ENCODE data around the gene TACSTD2.
"Not testable (repeated sequence)": the region's sequence is repeated elsewhere in the genome, so short reads cannot be mapped to it uniquely, and the experiment has no call there.

The TACSTD2 gene

DNA sequence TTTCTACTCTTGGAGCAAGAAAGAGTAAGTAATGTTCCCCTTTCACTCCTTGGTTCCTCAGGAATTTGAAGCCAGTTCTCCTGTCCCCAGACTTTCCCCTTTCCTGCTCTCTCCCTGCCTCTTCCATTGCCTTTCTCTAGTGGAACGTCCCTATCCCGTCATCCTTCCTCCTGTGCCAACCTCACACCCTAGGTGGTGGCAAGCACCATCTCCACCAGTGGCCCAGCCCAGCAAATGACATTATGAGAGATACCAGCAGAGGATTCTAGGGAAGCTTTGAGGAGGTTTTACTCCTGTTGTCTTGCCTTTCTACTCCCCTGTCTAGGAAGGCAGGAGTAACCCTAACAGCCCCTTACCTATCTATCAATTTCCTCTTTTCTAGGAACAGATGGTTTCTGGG, 8.1 kb upstream of the TACSTD2 start:
- H3K27ac ChIP-seq (ENCODE audit: poor library complexity, severe bottlenecking) = peak overlapping the region; percentile 94
- TF ChIP-seq, protein P1, sequence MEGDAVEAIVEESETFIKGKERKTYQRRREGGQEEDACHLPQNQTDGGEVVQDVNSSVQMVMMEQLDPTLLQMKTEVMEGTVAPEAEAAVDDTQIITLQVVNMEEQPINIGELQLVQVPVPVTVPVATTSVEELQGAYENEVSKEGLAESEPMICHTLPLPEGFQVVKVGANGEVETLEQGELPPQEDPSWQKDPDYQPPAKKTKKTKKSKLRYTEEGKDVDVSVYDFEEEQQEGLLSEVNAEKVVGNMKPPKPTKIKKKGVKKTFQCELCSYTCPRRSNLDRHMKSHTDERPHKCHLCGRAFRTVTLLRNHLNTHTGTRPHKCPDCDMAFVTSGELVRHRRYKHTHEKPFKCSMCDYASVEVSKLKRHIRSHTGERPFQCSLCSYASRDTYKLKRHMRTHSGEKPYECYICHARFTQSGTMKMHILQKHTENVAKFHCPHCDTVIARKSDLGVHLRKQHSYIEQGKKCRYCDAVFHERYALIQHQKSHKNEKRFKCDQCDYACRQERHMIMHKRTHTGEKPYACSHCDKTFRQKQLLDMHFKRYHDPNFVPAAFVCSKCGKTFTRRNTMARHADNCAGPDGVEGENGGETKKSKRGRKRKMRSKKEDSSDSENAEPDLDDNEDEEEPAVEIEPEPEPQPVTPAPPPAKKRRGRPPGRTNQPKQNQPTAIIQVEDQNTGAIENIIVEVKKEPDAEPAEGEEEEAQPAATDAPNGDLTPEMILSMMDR (IDR thresholded peaks at IDR 0.05; ENCODE audit: poor library complexity, severe bottlenecking) = no peak
- no peaks in the 10 kb centered on the region for H3K27me3 ChIP-seq (ENCODE audit: insufficient read depth, poor library complexity, severe bottlenecking)
- peaks cover 26% of the 10 kb centered on the region for H3K4me1 ChIP-seq (ENCODE audit: insufficient read depth, poor library complexity, severe bottlenecking)
- no peaks in the 10 kb centered on the region for H3K36me3 ChIP-seq (ENCODE audit: low read depth)
- DNase-seq (ENCODE audit: low spot score) (no peak), ATAC-seq (ENCODE audit: low read depth) (no peak)
- no peaks in the 10 kb centered on the region for H3K9me3 ChIP-seq (ENCODE audit: severe bottlenecking)
- H3K4me3 ChIP-seq (ENCODE audit: severe bottlenecking) = no peak overlapping the region

DNA sequence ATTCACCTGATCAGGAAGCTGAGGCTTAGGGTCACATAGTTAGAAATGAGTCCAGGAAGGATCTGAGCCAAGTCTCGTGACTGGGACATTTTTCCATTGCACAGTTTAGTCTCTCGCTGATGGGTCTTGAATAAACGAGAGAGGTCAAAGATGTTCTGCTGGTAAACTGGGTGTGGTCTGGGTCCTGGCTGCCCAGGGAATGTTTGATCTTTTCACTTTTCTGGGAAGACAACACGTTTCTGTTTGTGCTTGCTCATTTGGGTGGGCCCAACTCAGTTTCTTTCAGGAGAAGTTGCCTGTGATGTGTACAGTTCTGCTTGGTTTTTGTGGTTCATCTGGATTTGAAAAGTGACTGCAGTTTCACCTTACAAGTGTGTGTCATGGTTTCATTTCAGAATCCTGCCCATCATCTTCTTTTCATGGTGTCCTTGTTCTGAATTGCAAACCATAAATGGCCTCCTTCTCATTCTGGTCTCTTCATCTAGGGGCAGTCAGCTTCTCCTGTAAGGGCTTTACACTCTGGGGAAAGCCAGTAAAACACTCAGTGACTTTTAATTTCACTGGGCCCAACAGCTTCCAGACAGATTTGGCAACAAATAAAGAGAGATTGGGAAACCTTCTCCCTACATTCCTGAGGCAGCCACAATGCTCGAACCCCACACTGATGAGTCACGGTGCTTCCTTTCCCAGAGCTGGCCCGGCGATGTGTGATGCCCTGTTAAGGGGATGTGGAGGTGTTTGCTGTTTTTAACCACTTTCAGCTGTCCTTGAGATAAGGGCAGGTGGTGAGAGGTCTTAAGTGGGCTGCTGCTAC, 7.2 kb upstream of the TACSTD2 start:
- DNase-seq (ENCODE audit: low spot score) (peak; percentile 93), ATAC-seq (ENCODE audit: low read depth) (peak; percentile 89)
- Histone ChIP-seq H3K27ac (ENCODE audit: poor library complexity, severe bottlenecking) (peak overlapping the region; percentile 94), H3K27me3 (ENCODE audit: insufficient read depth, poor library complexity, severe bottlenecking) (no peaks in the 10 kb centered on the region), H3K36me3 (ENCODE audit: low read depth) (peaks cover 5% of the 10 kb centered on the region; the same call in 1 of the 2 replicates), H3K4me3 (ENCODE audit: severe bottlenecking) (no peak overlapping the region), H3K4me1 (ENCODE audit: insufficient read depth, poor library complexity, severe bottlenecking) (peaks cover 26% of the 10 kb centered on the region), H3K9me3 (ENCODE audit: severe bottlenecking) (no peaks in the 10 kb centered on the region)
- TF ChIP-seq, protein P1 (IDR thresholded peaks at IDR 0.05; ENCODE audit: poor library complexity, severe bottlenecking) = no peak

DNA sequence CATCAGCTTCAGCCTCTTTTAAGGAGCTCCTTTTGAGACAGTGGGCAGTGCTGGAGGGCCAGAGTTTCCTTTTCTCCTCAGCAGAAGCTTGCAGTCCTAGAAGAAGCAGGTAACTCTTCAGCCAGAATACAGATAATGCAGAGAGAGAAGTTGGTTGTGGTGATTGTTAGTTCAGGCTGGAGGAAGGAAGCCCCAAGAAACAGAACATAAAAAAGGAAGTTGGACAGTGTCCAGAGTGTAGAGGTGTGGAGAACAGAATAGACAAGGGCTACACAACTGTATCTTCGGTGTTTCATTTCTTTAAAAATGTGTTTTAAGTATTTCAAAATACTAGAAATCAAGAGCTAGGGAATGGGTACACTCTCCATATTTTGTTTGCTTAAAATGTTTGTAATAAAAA, 6.4 kb upstream of the TACSTD2 start:
- peak overlapping the region; percentile 94 for H3K27ac ChIP-seq (ENCODE audit: poor library complexity, severe bottlenecking)
- H3K27me3 ChIP-seq (ENCODE audit: insufficient read depth, poor library complexity, severe bottlenecking) = no peaks in the 10 kb centered on the region
- no peak overlapping the region for H3K4me3 ChIP-seq (ENCODE audit: severe bottlenecking)
- no peaks in the 10 kb centered on the region for H3K9me3 ChIP-seq (ENCODE audit: severe bottlenecking)
- TF ChIP-seq, protein P1 (IDR thresholded peaks at IDR 0.05; ENCODE audit: poor library complexity, severe bottlenecking) = no peak
- peaks cover 27% of the 10 kb centered on the region for H3K4me1 ChIP-seq (ENCODE audit: insufficient read depth, poor library complexity, severe bottlenecking)
- peaks cover 8% of the 10 kb centered on the region; the same call in 1 of the 2 replicates for H3K36me3 ChIP-seq (ENCODE audit: low read depth)
- ATAC-seq (ENCODE audit: low read depth) (no peak), DNase-seq (ENCODE audit: low spot score) (no peak)

DNA sequence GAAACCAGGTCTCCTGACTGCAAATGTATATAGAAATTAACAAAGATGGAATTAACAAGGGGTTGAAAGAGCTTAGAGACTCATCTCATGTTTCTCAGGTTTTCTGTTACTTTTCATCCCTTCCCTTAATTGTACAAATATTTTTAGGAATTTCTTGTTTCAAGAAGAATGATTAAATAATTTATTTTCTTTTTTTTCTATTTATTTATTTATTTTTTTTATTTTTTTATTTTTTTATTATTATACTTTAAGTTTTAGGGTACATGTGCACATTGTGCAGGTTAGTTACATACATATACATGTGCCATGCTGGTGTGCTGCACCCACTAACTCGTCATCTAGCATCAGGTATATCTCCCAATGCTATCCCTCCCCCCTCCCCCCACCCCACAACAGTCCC, 5.1 kb upstream of the TACSTD2 start:
- H3K4me1 ChIP-seq (ENCODE audit: insufficient read depth, poor library complexity, severe bottlenecking) = peaks cover 37% of the 10 kb centered on the region
- not testable (repeated sequence) for H3K36me3 ChIP-seq (ENCODE audit: low read depth); H3K27me3 ChIP-seq (ENCODE audit: insufficient read depth, poor library complexity, severe bottlenecking); ATAC-seq (ENCODE audit: low read depth); H3K4me3 ChIP-seq (ENCODE audit: severe bottlenecking); H3K27ac ChIP-seq (ENCODE audit: poor library complexity, severe bottlenecking); H3K9me3 ChIP-seq (ENCODE audit: severe bottlenecking); DNase-seq (ENCODE audit: low spot score)

DNA sequence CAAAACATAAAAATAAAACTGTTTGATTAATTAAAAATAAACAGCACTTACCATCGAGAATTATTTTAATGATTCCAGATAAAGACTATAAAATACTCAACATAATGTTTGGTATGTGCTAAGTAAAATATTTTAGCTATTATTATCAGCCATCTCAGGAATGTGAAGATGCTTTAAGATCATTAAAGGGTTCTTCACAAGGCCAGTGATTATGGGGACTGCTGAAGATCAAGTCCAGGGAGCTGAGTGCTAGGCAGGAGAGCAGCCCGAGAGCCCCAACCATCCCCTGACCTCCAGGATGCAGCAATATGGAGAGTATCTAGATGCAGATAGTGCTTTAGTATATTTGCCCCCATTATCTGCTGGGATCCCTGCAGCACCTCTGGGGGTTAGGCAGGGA, 4.6 kb upstream of the TACSTD2 start:
- H3K27ac ChIP-seq (ENCODE audit: poor library complexity, severe bottlenecking) = no peak overlapping the region
- H3K4me1 ChIP-seq (ENCODE audit: insufficient read depth, poor library complexity, severe bottlenecking) = peaks cover 37% of the 10 kb centered on the region
- peaks cover 8% of the 10 kb centered on the region; the same call in 1 of the 2 replicates for H3K36me3 ChIP-seq (ENCODE audit: low read depth)
- H3K27me3 ChIP-seq (ENCODE audit: insufficient read depth, poor library complexity, severe bottlenecking) = no peaks in the 10 kb centered on the region
- H3K9me3 ChIP-seq (ENCODE audit: severe bottlenecking) = no peaks in the 10 kb centered on the region
- TF ChIP-seq, protein P1 (IDR thresholded peaks at IDR 0.05; ENCODE audit: poor library complexity, severe bottlenecking) = no peak
- no peak for DNase-seq (ENCODE audit: low spot score)
- H3K4me3 ChIP-seq (ENCODE audit: severe bottlenecking) = no peak overlapping the region
- ATAC-seq (ENCODE audit: low read depth) = no peak
